HEK293T (cell line): ENCODE measurements around the gene NELFB.

Experiments used
- BHLHE40 ChIP-seq: fragments of 450-650 bp; IDR thresholded peaks from 2 replicates; pipeline ENCODE4 v1.6.1; 2016; ENCODE audit warnings: mild to moderate bottlenecking, moderate library complexity, borderline replicate concordance
- FOXK2 ChIP-seq: fragments of 450-650 bp; IDR thresholded peaks from 2 replicates; pipeline ENCODE4 v1.6.1; 2016; ENCODE audit warnings: mild to moderate bottlenecking
- FOXM1 ChIP-seq: fragments of 450-650 bp; IDR thresholded peaks from 2 replicates; pipeline ENCODE4 v1.6.1; 2017; ENCODE audit warnings: mild to moderate bottlenecking, borderline replicate concordance
- HDGF ChIP-seq: fragments of 450-650 bp; IDR thresholded peaks from 2 replicates; pipeline ENCODE4 v1.6.1; 2017; ENCODE audit warnings: antibody characterized with exemption, borderline replicate concordance
- SP1 ChIP-seq: fragments of 450-650 bp; IDR thresholded peaks from 2 replicates; pipeline ENCODE4 v1.6.1; 2017
- TARDBP ChIP-seq: fragments of 450-650 bp; IDR thresholded peaks from 2 replicates; pipeline ENCODE4 v1.6.1; 2016

GRCh38 chr9:137250329-137251193, 4.6 kb upstream of the NELFB start:
- TF ChIP-seq FOXK2 (no peak), BHLHE40 (no peak), SP1 (no peak), FOXM1 (no peak), HDGF (no peak), TARDBP (no peak)
